IMR-90 (cell line): ENCODE results near the gene RAB14. TPM values are rescaled to one million over a fixed set of nuclear protein-coding genes. Genes with fewer than 3 reads are reported as not detected.

Experiments used
- ATAC-seq: fragments of 200-7000 bp; cut with Tn5 transposase; 2 replicates; pipeline ENCODE4 v1.9.1; 2020; ENCODE audit warnings: low read depth, mild to moderate bottlenecking, moderate library complexity
- BruUV-seq: library from RNA; stranded (reverse); fragments of 400-500 nt; replicated peaks from 2 replicates; lab custom pipeline; 2021; lab: Mats Ljungman, UMichigan
- CTCF ChIA-PET: fragments of 300-600 bp; formaldehyde crosslinking; extraction: SDS; loops from one replicate; lab custom pipeline; 2021; ENCODE audit warnings: antibody characterized with exemption; lab: Yijun Ruan, JAX
- POLR2A ChIA-PET: fragments of 300-600 bp; sonication (Branson Sonifier 250); formaldehyde crosslinking; loops from one replicate; lab custom pipeline; 2022; ENCODE audit warnings: antibody characterized with exemption; ENCODE audit not compliant: unreplicated experiment; lab: Charles Lee
- DNase-seq: peaks from one replicate; pipeline ENCODE4 v3.0.0; 2013
- H2AFZ ChIP-seq: replicated peaks from 2 replicates; pipeline ENCODE3; 2013; ENCODE audit warnings: low read length, mild to moderate bottlenecking; ENCODE audit not compliant: poor library complexity
- H2AK5ac ChIP-seq: 2 replicates; pipeline ENCODE4 v1.6.1; 2013; ENCODE audit warnings: low read depth, low read length, inconsistent platforms
- H2AK9ac ChIP-seq: replicated peaks from 2 replicates; pipeline ENCODE3; 2013; ENCODE audit warnings: mild to moderate bottlenecking, low read depth, low read length, moderate library complexity; ENCODE audit not compliant: poor library complexity
- H2BK120ac ChIP-seq: 2 replicates; pipeline ENCODE4 v1.6.1; 2013; ENCODE audit warnings: low read depth, low read length, inconsistent platforms
- H2BK15ac ChIP-seq: 3 replicates; pipeline ENCODE4 v1.6.1; 2013; ENCODE audit warnings: low read depth, low read length, inconsistent platforms
- H2BK20ac ChIP-seq: 2 replicates; pipeline ENCODE4 v1.6.1; 2013; ENCODE audit warnings: low read depth, mild to moderate bottlenecking, inconsistent platforms, low read length, moderate library complexity
- H2BK5ac ChIP-seq: 2 replicates; pipeline ENCODE4 v1.6.1; 2013; ENCODE audit warnings: mild to moderate bottlenecking, low read depth, low read length, inconsistent platforms; ENCODE audit not compliant: poor library complexity, severe bottlenecking
- H3K14ac ChIP-seq: replicated peaks from 2 replicates; pipeline ENCODE4 v1.6.1; 2013; ENCODE audit warnings: low read depth, low read length, inconsistent platforms
- H3K18ac ChIP-seq: 2 replicates; pipeline ENCODE4 v1.6.1; 2013; ENCODE audit warnings: low read depth, low read length, control low read depth
- H3K23ac ChIP-seq: 2 replicates; pipeline ENCODE4 v1.6.1; 2013; ENCODE audit warnings: low read depth, low read length, inconsistent platforms
- H3K27ac ChIP-seq: 2 replicates; pipeline ENCODE4 v1.5.1; 2013; ENCODE audit warnings: mild to moderate bottlenecking, control low read depth, low read length; ENCODE audit not compliant: insufficient read depth
- H3K27me3 ChIP-seq: 2 replicates; pipeline ENCODE4 v1.6.1; 2013; ENCODE audit warnings: low read length; ENCODE audit not compliant: control insufficient read depth, insufficient read depth
- H3K36me3 ChIP-seq: 2 replicates; pipeline ENCODE4 v1.6.1; 2013; ENCODE audit warnings: low read length, mixed read lengths; ENCODE audit not compliant: control insufficient read depth, insufficient read depth
- H3K4ac ChIP-seq: 2 replicates; pipeline ENCODE4 v1.6.1; 2013; ENCODE audit warnings: low read depth, low read length, inconsistent platforms
- H3K4me1 ChIP-seq: 2 replicates; pipeline ENCODE4 v1.6.1; 2013; ENCODE audit warnings: low read length, mixed read lengths; ENCODE audit not compliant: control insufficient read depth, insufficient read depth
- H3K4me2 ChIP-seq: 2 replicates; pipeline ENCODE4 v1.6.1; 2013; ENCODE audit warnings: low read depth, mild to moderate bottlenecking, control low read depth, low read length, moderate library complexity
- H3K4me3 ChIP-seq: 2 replicates; pipeline ENCODE4 v1.5.1; 2013; ENCODE audit warnings: low read depth, mild to moderate bottlenecking, control low read depth, low read length, moderate library complexity; ENCODE audit not compliant: insufficient read depth
- H3K56ac ChIP-seq: 2 replicates; pipeline ENCODE4 v1.6.1; 2013; ENCODE audit warnings: low read length, inconsistent platforms; ENCODE audit not compliant: insufficient read depth; ENCODE audit errors: extremely low read depth
- H3K79me1 ChIP-seq, 2 experiments: 2 replicates each; pipeline ENCODE4 v1.6.1; 2013; ENCODE audit warnings: low read length in 2 of 2, inconsistent platforms in 1 of 2, low read depth in 1 of 2
- H3K9ac ChIP-seq: 2 replicates; pipeline ENCODE4 v1.6.1; 2013; ENCODE audit warnings: low read depth, low read length, control low read depth
- H3K9me1 ChIP-seq: 2 replicates; pipeline ENCODE4 v1.6.1; 2013; ENCODE audit warnings: low read length, inconsistent platforms; ENCODE audit not compliant: insufficient read depth
- H3K9me3 ChIP-seq: 2 replicates; pipeline ENCODE4 v1.6.1; 2013; ENCODE audit warnings: low read length; ENCODE audit not compliant: control insufficient read depth, insufficient read depth
- H4K20me1 ChIP-seq: 2 replicates; pipeline ENCODE4 v1.6.1; 2013; ENCODE audit warnings: low read length, inconsistent platforms; ENCODE audit not compliant: insufficient read depth
- H4K5ac ChIP-seq: 2 replicates; pipeline ENCODE4 v1.6.1; 2013; ENCODE audit warnings: mild to moderate bottlenecking, low read depth, low read length, control low read depth
- H4K8ac ChIP-seq, 2 experiments: 2 replicates each; pipeline ENCODE4 v1.6.1; 2013; ENCODE audit warnings: low read depth in 2 of 2, low read length in 2 of 2, control low read depth in 1 of 2, inconsistent platforms in 1 of 2
- H4K91ac ChIP-seq: 2 replicates; pipeline ENCODE4 v1.6.1; 2013; ENCODE audit warnings: low read depth, low read length, inconsistent platforms; ENCODE audit not compliant: insufficient read depth
- BHLHE40 ChIP-seq: fragments of 150-350 bp; IDR thresholded peaks from 2 replicates; pipeline ENCODE4 v1.6.1; 2016; ENCODE audit warnings: mild to moderate bottlenecking, low read depth, low read length
- CEBPB ChIP-seq: IDR thresholded peaks from 2 replicates; pipeline ENCODE4 v1.6.1; 2012; ENCODE audit warnings: low read depth, low read length, improper control_type of control experiment
- CHD1 ChIP-seq: IDR thresholded peaks from 2 replicates; pipeline ENCODE4 v1.6.1; 2012; ENCODE audit warnings: low read depth, low read length, improper control_type of control experiment
- CTCF ChIP-seq: conservative IDR thresholded peaks from 2 replicates; pipeline ENCODE4 v1.5.1; 2012; ENCODE audit warnings: mild to moderate bottlenecking, low read depth, low read length, improper control_type of control experiment
- FOS ChIP-seq: fragments of 150-350 bp; IDR thresholded peaks from 2 replicates; pipeline ENCODE4 v1.6.1; 2016; ENCODE audit warnings: low read depth, low read length
- MAFK ChIP-seq: IDR thresholded peaks from 2 replicates; pipeline ENCODE4 v1.6.1; 2012; ENCODE audit warnings: low read depth, low read length, improper control_type of control experiment
- MXI1 ChIP-seq: IDR thresholded peaks from 2 replicates; pipeline ENCODE4 v1.6.1; 2012; ENCODE audit warnings: low read depth, mild to moderate bottlenecking, low read length, moderate library complexity, borderline replicate concordance
- NFE2L2 ChIP-seq: fragments of 150-350 bp; IDR thresholded peaks from 2 replicates; pipeline ENCODE4 v1.6.1; 2016; ENCODE audit warnings: low read depth, mild to moderate bottlenecking, low read length
- POLR2A ChIP-seq: IDR thresholded peaks from 2 replicates; pipeline ENCODE4 v1.6.1; 2012; ENCODE audit warnings: mild to moderate bottlenecking, low read depth, low read length
- RAD21 ChIP-seq: IDR thresholded peaks from 2 replicates; pipeline ENCODE4 v1.6.1; 2012; ENCODE audit warnings: low read length, improper control_type of control experiment
- RFX5 ChIP-seq: IDR thresholded peaks from 2 replicates; pipeline ENCODE4 v1.8.0; 2012; ENCODE audit warnings: low read depth, mild to moderate bottlenecking, low read length, moderate library complexity
- SMC3 ChIP-seq: fragments of 150-350 bp; IDR thresholded peaks from 2 replicates; pipeline ENCODE4 v1.6.1; 2016; ENCODE audit warnings: low read depth, mild to moderate bottlenecking, antibody characterized with exemption, low read length, moderate library complexity
- USF2 ChIP-seq: fragments of 150-350 bp; IDR thresholded peaks from 2 replicates; pipeline ENCODE4 v1.6.1; 2017; ENCODE audit warnings: mild to moderate bottlenecking, antibody characterized with exemption, low read length, low read depth
- WGBS, 2 experiments: methylation state at CpG; one replicate each; pipeline versions ENCODE4 v1.1.5 to v1.1.7; 2013; ENCODE audit warnings: missing lambda C conversion rate in 2 of 2; ENCODE audit not compliant: insufficient read length in 1 of 2; ENCODE audit errors: extremely low coverage in 2 of 2; 5-methylcytosine and 5-hydroxymethylcytosine counted together
- dilution Hi-C: fragments of 300-500 bp; cut with HindIII; formaldehyde crosslinking; loops from one replicate; pipeline ENCODE4 v1.14.3; 2018; ENCODE audit warnings: low sequenced_read_pairs; ENCODE audit not compliant: unreplicated experiment
- in situ Hi-C: fragments of 300-500 bp; cut with MboI; formaldehyde crosslinking; loops from 3 replicates; pipeline ENCODE4 v1.14.3; 2019; ENCODE audit warnings: low sequenced_read_pairs, inconsistent platforms, mixed read lengths
- intact Hi-C: fragments of 100-400 bp; cut with micrococcal nuclease; formaldehyde crosslinking; loops from 2 replicates; pipeline ENCODE4 v1.10.0; 2022
- polyA plus RNA-seq, 3 experiments: library from polyadenylated mRNA; depleted of rRNA; stranded (reverse); fragments of >200 nt; gene quantifications; 2 replicates each; pipeline ENCODE4 v1.2.3, GENCODE V29; 2012; ENCODE audit warnings: low replicate concordance in 1 of 3
- total RNA-seq: library from RNA; depleted of rRNA; stranded (reverse); fragments of >200 nt; gene quantifications from 2 replicates; pipeline ENCODE4 v1.2.3, GENCODE V29; 2012

RAB14 gene
- total and polyA plus RNA-seq, 2 of the 4 experiments (the other 2 are of a cell fraction), result 20.1 to 29.3 TPM

- Histone ChIP-seq H3K27ac (no peak overlapping the region), H4K20me1 (no peaks in the 10 kb centered on the region), H3K79me1 (peaks cover 0 to 5% of the 10 kb centered on the region in 2 experiments; a peak in 1 of 4 replicates), H3K36me3 (no peaks in the 10 kb centered on the region), H3K23ac (0 out of 2 replicates have a peak overlapping the region, but pooled peaks have one; percentile 20), H3K18ac (no peak overlapping the region), H3K4ac (no peak overlapping the region), H4K5ac (no peak overlapping the region), H3K4me2 (no peak overlapping the region), H3K9ac (no peak overlapping the region), H4K91ac (no peak overlapping the region), H3K4me1 (peaks cover 16% of the 10 kb centered on the region), H3K9me1 (peaks cover 13% of the 10 kb centered on the region), H2BK5ac (no peak overlapping the region), H3K27me3 (no peaks in the 10 kb centered on the region), H3K56ac (no peak overlapping the region), H2BK120ac (no peak overlapping the region), H3K14ac (no peak overlapping the region), H4K8ac (no peak overlapping the region), H2AFZ (no peak overlapping the region), H2BK15ac (no peak overlapping the region; the same call in 2 of the 3 replicates), H2BK20ac (no peak overlapping the region), H2AK5ac (peak overlapping the region; percentile 57; the same call in 1 of the 2 replicates), H3K4me3 (no peak overlapping the region), H2AK9ac (no peak overlapping the region), H3K9me3 (no peaks in the 10 kb centered on the region)
- in situ Hi-C loops, result no loop called here
- ChIA-PET POLR2A (no interaction called here), CTCF (no interaction called here)
- no CpG with 5 or more reads among the region's 3 CpGs for WGBS, 2 experiments
- no peak for ATAC-seq
- TF ChIP-seq BHLHE40 (no peak), CEBPB (no peak), USF2 (no peak), RAD21 (no peak), CTCF (no peak), POLR2A (no peak), NFE2L2 (no peak), SMC3 (no peak), FOS (no peak), RFX5 (no peak), CHD1 (no peak), MAFK (no peak), MXI1 (no peak)
- dilution Hi-C loops, result no loop called here
- DNase-seq, result peak; percentile 19
- intact Hi-C loops, result no loop called here
- no TSS peak for BruUV-seq
These were observed 37.4 kb upstream of the RAB14 start for GRCh38 chr9:121239071-121239470.
